ENCODE data around the gene KLHL15.
"Not testable (repeated sequence)": the region's sequence is repeated elsewhere in the genome, so short reads cannot be mapped to it uniquely, and the experiment has no call there.

The KLHL15 gene

DNA sequence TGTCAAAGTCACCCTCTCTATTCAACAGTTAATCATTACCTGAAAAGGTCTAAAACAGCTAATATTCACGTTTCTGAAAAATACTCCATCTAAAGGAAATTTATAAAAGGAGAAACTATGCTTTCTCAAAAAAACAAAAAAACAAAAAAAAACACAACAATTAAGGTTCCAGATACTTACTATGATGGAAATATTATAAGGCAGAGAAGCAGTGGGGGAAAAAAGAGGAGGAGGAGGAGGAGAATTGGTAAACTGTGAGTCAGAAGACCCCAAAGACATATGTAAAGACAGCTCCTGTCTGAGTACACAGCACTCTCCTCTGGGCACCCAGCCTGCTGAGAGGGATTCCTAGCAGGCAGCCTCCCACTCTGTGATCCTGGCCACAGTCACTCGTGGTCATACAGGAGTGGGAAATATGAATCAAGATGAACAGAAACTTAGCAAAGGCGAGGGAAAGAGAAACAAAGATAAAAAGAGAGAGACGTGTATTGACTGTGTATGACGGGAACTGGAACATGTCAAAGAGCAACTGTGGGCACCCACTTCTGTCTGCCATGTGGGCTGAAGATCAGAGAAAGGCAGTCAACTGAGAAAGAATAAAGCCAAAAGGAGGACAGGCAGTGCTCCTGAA lies 12.5 kb downstream of the KLHL15 start:
- DNase-seq (ENCODE audit: low read depth): no peak

DNA sequence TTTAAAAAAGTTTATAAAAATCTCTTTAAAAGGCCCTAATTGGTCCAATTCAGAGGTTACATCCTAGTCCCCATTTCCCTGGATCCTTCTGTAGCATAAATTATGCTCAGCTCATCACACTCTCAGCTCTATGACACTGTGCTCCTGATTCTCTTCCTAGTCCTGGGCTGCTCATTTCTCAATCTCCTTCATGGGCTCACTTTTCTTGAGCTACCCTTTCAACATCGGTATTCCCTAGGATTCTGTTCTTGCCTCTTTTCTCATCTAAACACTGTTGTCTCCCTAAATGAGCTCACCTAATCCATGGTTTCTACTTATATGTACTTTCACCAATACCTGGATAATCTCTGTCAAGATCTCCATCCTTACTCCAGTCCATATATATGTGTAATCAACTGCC lies 14.7 kb downstream of the KLHL15 start:
- no peak for DNase-seq (ENCODE audit: low read depth)

DNA sequence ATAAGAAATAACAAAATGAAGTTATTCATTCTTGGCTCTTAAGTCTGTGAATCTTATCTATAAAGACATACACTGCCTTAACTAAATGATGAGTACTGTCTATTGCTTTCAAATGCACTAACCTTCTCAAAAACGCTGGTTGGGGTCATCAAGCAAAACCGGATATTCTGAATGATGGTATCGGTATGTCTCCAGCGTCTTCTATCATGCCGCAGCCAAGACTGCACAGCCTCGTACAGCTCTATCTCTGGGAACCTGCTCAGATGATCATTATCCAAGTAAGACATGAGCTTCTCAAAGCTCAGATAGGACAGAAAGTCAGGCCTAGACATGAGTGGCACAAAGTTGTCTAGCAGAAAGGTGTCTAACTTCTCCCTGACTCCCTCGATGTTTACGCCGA lies 21.1 kb downstream of the KLHL15 start:
- DNase-seq (ENCODE audit: low read depth): no peak

DNA sequence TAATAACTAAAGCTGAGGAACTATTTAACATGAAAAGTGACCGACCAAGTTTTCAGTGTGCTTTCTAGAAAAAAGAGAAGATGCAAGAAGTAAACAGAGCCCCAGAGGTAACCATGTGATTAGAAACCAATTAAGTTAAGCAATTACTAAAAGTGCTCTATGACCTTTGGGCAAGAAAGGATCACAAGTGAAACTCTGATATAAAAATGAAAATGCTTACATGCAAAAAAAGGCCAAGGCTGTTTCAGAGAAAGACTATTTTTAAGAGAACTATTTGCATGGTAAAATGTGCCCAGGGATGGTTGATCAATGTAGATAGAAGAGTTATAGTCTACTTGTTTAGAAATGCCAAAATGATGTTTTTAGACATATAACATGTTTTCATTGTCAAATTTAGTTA lies 22.0 kb downstream of the KLHL15 start:
- DNase-seq (ENCODE audit: low read depth): no peak

DNA sequence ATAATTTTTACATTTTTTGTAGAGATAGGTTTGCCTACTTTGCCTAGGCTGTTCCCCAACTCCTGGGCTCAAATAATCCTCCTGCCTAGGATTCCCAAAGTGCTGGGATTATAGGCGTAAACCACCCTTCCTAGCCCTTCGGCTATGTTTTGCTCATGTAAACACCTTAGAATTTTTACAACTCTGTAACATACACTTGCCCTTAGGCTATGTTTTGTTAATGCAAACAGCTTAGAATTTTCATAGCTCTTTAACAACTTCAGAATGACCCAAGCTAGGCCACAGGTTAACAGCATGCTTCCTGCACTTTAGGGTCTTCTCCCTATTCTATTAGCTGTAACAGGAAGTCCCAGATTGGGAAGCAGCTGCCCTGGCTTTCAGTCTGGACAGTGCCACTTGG lies 24.2 kb downstream of the KLHL15 start:
- no peak for DNase-seq (ENCODE audit: low read depth)

DNA sequence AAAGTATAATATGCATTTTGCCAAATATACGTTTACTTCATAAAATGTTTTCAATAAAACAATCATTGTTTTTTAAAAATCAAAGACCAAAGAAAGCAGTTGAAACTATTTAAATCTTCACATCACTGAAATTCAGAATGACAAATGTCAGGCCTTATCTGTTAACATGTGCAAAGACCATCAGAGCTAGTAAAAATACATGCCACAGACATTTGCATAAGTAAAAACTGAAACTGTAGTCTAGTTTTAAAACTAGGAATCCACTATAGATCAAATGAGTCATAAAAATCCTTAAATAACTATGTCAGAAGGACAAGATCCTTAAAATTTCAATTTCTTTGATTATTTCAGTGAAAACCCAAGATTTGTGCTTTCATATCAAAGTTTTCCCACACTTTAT lies 24.8 kb downstream of the KLHL15 start:
- no peak for DNase-seq (ENCODE audit: low read depth)

DNA sequence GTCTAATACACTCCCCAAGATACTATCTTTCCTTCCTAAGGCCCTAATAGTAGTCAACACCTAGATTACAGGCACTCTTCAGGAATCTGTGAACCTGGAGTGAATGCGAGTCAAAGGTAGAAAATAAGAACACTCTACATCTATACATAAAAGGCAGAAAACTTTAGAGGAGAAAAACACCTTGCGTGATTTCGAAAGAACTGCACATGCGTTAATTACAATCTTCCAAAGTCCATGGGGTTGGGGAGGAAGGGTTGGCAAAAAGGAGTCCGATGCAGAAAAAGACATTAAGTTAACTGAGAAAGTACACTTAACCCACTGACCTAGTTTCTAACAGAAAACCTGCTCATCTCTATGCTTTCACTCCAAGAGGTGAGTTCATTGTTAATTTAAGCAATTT lies 27.3 kb downstream of the KLHL15 start:
- DNase-seq (ENCODE audit: low read depth): no peak

DNA sequence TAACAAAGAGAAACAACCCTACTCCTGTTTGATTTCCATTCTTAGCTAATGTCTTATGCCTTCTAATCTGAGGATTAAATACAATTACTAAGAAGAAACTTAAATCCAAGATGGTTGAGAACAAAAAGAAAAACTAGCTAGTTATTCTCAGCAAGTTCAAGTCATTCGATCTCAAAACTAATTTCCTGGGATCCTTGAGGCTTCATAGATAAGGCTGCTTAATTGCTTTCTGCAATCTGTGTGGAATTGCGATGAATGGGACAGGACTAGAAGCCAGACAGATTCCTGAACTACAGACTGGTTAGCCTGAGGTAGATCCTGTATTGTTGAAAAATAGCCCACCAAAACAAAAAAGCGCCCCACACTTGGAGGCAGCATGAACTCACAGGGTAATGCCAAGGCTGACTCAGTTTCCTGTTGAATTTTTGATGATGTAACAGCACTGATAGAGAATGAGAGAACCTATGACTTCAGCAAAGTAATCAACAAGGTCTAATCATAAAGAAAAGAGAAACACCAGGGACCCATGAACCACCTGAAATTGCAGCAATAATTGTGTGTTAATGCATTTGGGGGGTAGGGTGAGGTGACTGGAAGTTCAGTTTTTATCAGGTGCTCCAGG lies 33.9 kb downstream of the KLHL15 start:
- DNase-seq (ENCODE audit: low read depth): no peak

DNA sequence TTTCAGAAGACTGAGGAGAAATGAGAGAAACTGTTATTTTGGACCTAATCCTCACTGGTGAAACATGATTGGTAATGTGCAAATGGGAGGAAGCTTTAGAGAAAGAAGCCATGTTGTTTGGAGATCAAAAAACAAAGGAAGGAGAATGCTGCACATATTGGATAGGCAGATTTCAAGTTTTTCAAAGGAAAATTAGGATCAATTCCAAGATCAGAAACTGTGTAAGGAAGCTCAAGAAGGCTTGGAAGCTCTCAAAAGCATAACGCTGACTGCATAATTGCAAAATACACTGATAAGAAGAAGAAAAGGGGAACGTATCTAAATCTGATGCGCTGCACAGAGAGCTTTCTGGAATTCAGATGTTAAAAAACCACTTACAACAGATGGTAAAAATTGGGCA lies 34.6 kb downstream of the KLHL15 start:
- DNase-seq (ENCODE audit: low read depth): no peak

DNA sequence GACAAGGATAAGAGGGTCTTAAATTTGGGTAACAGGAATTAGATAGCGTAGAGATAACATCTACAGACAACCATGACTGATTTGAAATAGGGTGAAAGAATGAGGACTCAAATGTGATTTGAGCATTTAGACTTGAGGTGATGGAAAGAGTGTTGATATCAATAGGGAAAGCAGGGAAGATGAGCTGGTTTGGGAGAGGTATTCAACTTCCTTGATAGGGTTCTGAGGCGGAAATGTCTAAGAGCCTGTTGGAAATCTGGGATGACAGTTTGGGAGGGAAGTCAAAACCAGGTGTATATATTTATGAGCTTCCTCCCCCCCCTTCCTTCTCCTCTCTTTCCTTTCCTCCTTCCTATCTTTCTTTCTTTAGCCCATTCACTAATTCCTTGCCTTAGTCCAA lies 36.5 kb downstream of the KLHL15 start:
- DNase-seq (ENCODE audit: low read depth): no peak

DNA sequence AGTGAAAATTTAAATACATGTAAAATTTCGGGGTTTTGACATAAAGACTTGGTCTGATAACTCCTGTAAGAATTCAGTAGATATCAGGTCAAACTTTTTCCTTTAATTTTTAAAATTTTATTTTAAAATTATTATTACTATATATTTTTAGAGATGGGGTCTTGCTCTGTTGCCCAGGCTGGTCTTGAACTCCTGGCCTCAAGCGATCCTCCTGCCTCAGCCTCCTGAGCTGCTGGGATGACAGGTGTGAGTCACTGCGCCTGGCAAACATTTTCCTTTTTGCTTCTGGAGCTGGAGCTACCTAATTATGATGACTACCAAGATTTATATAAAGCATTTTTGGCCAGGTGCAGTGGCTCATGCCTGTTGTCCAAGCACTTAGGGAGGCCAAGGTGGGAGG lies 37.3 kb downstream of the KLHL15 start:
- DNase-seq (ENCODE audit: low read depth): no peak

DNA sequence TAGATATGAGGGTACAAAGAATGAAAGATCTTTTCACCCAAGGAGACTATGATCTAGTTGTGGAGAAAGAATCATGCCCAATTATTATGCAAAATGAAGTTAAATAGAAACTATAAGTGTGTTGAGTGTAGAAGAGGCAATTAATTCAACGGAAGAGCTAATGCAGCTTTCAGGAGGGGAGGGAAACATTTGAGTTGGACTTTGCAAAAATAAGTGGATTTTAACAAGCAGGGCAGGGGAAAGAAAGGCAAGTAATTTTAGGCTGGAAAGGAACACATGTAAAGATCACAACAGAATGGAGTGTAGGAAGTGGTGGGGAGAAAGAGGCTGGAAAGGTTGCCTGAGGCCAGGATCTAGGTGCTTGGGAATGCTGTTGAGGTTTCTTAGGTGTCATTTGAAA lies 44.1 kb downstream of the KLHL15 start:
- no peak for DNase-seq (ENCODE audit: low read depth)

DNA sequence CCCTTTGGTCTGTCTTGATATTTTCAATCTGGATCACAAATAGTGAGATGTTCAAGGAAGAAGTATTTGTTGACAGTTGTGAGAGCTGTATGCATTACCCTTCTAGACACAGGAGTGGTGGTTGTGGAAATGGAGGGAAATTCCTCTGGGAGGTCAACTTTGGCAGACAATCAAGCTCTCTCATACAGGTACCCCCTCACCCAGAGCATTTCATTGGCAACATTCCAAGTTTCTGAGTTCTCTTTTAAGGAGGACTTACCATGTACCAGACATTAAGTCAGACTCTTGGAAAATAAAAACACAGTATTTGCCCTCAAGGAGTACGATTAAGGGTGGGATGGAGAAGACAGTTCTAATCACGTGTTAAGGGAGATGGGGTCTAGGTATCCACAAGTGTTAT lies 45.3 kb downstream of the KLHL15 start:
- no peak for DNase-seq (ENCODE audit: low read depth)

DNA sequence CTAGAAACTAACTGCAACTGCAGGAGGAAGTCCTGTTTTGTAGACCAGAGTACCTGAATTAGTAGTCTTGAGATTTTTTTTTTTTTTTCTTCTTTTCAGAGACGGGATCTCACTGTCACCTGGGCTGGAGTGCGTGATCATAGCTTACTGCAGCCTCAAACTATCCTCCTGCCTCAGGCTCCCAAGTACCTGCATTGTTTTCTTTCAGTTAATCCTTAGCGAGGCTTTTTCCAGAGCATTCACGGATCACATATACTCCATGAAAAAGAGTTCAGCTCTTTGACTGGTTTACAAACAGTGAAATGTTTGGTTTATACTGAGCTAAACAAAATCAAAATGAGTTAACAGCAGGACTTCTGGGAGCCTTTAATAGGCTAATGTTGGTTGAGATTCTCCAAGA lies 45.8 kb downstream of the KLHL15 start:
- no peak for DNase-seq (ENCODE audit: low read depth)

DNA sequence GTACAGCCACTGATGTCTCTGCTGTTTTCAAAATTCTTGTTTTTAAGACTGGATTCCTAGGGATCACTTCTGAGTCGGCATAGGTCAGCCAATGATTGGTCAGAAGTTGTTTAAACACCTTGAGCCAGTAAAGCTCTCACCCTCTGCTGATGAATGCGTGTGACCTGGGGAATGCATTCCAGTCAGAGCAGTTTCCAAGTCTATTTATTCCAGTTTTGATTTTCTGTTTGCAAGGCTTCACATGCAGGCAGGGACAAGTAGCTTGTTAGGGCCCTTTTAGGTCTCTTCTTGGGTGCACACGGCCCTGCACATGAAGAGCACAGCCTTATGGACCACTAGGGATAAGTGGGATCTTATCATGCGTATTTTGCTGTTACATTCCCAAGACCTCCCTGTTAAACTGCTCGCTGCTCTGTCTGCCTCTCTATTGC lies 47.0 kb downstream of the KLHL15 start:
- DNase-seq (ENCODE audit: low read depth): no peak

DNA sequence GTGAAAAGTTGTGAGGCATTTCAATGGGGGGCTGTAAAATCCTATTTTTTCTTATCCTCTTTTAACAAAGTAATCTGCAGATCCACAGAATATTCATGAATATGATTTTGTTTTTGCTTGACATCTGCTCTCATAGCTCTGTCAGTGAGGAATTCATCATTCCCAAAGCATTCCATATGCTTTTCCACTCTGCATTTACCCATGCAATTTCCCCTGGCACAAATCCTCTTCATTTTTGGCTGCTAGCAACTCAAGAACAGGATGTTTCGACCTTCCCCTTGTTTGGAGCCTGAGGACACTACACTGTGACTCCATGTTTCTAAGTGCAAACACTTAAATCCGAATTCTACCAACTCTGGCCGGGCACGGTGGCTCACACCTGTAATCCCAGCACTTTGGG lies 48.5 kb downstream of the KLHL15 start:
- no peak for DNase-seq (ENCODE audit: low read depth)

DNA sequence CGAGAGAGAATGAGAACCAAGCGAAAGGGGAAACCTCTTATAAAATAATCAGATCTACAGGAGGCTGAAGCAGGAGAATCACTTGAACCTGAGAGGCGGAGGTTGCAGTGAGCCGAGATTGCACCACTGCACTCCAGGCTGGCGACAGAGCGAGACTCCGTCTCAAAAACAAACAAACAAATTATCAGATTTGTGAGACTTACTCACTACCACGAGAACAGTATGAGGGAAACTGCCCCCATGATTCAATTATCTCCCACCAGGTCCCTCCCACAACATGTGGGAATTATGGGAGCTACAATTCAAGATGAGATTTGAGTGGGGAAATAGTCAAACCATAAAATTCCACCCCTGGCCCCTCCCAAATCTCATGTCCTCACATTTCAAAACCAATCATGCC lies 61.4 kb downstream of the KLHL15 start:
- not testable (repeated sequence) for DNase-seq (ENCODE audit: low read depth)

DNA sequence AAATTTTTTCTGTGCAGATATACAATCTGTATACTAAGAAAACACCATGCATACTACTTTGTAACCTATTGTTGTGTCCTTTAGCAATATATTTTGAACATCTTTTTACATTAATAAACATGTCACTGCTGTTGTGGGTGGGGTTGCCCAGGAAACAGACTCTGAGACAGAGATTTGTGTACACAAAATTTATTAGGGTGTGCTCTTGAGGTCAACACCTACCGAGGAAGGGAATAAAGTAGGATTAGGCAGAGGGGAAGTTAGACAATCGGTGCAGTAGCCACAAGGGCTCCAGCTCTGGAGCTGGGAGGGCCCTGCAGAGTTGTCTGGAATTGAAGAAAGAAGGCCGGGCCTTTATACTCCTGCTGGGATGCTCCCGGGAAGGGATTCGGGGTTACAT lies 62.8 kb downstream of the KLHL15 start:
- no peak for DNase-seq (ENCODE audit: low read depth)

DNA sequence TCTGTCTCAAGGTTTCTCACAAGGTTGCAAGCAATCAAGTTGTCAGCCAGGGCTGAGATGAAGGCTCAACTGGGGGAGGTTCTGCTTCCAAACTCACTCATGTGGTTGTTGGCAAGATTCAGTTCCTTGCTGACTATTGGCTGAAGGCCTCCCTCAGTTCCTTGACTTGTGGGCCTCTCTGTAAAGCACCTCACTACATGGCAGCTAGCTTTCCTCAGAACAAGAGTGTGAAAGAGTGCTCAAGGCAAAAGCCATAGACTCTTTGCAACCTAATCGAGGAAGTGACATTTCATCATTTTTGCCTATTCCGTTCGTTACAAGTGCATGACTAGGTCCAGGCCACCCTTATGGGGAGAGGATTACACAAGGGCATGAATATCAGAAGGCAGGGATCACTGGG lies 67.2 kb downstream of the KLHL15 start:
- DNase-seq (ENCODE audit: low read depth): no peak

DNA sequence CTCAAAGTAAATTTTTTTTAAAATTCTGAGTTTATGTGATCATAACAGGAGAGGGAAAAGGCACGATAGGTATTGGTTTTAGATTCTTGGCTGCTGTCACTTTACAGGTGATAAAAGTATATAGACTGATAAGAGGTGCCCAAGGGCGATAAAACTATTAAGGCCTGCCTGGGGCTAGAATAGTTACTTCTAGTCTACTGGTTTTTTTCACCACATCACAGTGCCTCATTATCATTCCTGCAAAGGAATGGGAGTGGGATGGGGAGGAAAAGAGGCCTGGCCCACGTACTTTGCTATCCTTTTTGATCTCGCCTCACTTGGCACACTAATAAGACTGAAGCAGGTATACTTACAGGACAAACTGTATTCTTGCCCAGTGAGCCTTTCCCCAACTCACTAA lies 72.6 kb downstream of the KLHL15 start:
- no peak for DNase-seq (ENCODE audit: low read depth)

DNA sequence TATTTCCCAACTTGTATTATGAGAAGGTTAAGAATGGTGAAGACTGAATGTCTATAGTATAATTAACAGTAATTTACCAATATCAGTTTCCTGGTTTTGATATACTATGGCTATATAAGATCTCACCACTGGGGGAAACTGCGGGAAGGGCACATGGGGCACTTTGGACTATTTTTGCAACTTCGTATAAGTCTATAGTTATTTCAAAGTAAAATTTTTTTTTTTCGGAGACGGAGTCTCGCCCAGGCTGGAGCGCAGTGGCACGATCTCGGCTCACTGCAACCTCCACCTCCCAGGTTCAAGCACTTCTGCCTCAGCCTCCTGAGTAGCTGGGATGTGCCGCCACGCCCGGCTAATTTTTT lies 73.1 kb downstream of the KLHL15 start:
- DNase-seq (ENCODE audit: low read depth): no peak

DNA sequence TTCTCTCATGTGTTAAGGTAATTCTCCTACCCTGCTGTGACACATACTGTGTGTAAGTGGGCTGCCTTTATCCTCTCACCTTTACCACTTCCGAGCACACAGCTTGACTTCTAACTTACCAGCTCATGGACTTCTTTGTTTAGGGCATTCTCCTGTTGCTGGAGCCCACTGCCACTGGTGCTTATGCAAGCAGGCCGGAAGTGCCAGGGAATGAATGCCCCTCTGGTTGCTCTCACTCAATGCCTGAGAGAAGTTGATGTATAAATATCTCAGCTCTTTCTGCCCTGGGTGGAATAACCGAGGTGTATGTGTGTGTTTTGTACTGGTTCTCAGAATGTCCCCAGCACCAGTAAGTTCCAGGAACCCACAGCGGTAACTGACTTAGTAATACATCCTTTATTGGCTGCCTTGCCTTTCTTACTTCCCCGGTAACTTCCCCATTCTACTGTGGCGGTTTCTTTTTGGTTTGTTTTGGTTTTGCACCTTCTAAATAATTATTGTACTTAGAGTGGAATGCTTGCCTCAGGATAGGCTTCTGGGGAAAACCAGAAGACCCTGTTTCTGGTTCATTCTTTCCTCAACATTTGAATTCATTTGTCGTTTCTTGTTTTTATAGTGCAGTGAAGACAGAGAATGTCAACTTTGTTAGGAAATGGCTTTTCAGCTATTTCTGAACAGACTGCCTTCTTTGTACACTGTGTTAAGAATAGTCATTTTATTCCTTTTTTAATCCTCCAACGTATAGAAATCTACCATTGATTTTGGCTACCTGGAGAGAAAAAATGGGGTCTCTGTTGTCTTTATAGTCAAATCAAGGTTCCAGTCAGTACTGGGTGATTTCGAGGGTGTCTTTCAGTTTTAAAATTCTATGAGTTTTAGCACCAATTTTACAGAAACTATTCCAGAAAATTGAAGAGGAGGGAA lies 73.7 kb downstream of the KLHL15 start:
- DNase-seq (ENCODE audit: low read depth): no peak

DNA sequence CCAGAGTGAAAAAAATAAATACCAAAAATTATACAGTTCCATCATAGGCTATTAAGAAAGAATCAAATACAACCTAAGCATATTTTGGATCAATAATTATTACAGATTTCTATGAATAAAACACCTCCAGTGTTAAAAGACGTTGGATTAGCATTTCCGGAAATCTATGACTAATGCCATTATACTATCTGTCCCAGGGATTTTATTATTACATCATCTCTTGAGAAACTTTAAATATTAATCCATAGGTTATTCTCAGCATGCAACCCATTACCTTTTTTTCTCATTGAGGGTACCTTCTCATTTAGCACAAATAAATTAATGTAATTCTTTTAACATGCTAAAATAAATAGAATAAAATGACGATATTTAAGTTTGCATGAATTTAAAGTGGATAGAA lies 74.6 kb downstream of the KLHL15 start:
- no peak for DNase-seq (ENCODE audit: low read depth)

Data from fibroblast of the conjunctiva (primary cell).